22Rv1 (cell line): ENCODE results near the gene TLE3.

Source experiments
- H3K27ac ChIP-seq: fragments of 450-650 bp; 2 replicates; pipeline ENCODE4 v1.5.1; 2017
- ZFX ChIP-seq: fragments of 450-650 bp; IDR thresholded peaks from 2 replicates; pipeline ENCODE4 v1.6.1; 2017; ENCODE audit warnings: antibody characterized with exemption, borderline replicate concordance
- TF ChIP-seq, protein P1 (sequence below): fragments of 450-650 bp; IDR thresholded peaks from 2 replicates; pipeline ENCODE4 v1.5.1; 2017; ENCODE audit warnings: mild to moderate bottlenecking

TLE3 gene

GRCh38 chr15:70087708-70088352, 9.9 kb downstream of the TLE3 start:
- no peak for TF ChIP-seq ZFX
- TF ChIP-seq, protein P1, sequence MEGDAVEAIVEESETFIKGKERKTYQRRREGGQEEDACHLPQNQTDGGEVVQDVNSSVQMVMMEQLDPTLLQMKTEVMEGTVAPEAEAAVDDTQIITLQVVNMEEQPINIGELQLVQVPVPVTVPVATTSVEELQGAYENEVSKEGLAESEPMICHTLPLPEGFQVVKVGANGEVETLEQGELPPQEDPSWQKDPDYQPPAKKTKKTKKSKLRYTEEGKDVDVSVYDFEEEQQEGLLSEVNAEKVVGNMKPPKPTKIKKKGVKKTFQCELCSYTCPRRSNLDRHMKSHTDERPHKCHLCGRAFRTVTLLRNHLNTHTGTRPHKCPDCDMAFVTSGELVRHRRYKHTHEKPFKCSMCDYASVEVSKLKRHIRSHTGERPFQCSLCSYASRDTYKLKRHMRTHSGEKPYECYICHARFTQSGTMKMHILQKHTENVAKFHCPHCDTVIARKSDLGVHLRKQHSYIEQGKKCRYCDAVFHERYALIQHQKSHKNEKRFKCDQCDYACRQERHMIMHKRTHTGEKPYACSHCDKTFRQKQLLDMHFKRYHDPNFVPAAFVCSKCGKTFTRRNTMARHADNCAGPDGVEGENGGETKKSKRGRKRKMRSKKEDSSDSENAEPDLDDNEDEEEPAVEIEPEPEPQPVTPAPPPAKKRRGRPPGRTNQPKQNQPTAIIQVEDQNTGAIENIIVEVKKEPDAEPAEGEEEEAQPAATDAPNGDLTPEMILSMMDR, result no peak
- H3K27ac ChIP-seq, result no peak overlapping the region

DNA sequence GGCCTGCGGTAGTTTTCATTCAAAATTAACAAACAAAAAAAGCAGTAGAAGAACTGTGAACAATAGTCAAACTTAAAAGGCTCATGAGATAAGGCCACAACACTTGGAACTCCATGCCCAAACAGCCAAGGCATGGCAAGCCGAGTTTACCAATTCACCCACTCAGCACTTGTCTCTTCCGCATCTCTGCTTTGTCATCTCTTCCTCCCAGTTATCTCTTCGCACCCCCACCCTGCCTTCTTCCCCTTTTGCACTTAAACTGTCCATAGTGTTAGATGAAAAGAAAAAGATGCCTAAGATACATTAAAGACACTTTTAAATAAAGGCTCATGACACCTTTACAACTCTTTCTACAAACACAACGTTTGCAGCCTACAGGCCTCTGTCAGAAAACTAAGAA, 11.1 kb downstream of the TLE3 start:
- TF ChIP-seq ZFX, result no peak
- TF ChIP-seq, protein P1, result no peak
- no peak overlapping the region for H3K27ac ChIP-seq

- TF ChIP-seq ZFX, result no peak
- TF ChIP-seq, protein P1, result no peak
- H3K27ac ChIP-seq, result no peak overlapping the region
Observed at GRCh38 chr15:70084461-70084860, 13.3 kb downstream of the TLE3 start.

DNA sequence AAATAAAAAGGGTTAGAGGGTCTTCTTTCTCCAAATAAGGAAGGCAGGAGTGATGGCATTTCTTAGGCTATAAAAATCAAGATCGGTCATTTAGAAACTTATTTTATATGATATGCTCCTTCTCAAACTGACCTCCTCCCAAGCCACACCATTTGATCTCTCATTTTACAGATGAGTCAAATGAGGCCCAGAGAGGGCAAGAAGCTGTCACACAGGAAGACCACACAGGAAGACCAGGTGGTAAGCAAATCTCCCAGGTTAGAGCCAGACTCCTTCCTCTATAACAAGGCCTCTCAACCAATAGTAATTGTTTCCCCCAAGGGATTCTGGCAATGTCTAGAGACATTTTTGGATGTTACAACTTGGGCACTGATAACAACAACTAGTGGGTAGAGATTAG, 13.8 kb downstream of the TLE3 start:
- TF ChIP-seq, protein P1, result no peak
- no peak for TF ChIP-seq ZFX

DNA sequence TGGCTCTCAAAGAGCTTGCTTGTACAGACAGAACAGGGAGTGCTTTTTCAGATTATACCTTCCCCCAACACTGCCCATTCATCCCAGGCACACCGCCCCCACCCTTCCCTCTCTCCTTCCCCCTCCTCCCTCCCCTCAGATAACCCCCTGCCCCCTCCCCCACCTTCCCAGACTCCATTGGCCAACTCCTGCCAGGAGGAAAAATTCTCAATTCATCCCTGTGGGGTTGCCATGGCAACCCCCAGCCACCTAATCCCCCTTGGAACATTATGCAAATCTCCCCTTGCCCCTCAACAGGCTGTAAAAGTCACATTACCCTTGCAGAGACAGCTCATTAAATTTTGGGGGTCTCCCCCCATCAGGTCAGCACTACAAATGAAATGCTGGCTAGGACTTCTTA, 14.3 kb downstream of the TLE3 start:
- no peak overlapping the region for H3K27ac ChIP-seq
- no peak for TF ChIP-seq ZFX
- TF ChIP-seq, protein P1, result no peak

More for the DNA sequence above, 13.8 kb downstream of the TLE3 start:
- no peak overlapping the region for H3K27ac ChIP-seq

DNA sequence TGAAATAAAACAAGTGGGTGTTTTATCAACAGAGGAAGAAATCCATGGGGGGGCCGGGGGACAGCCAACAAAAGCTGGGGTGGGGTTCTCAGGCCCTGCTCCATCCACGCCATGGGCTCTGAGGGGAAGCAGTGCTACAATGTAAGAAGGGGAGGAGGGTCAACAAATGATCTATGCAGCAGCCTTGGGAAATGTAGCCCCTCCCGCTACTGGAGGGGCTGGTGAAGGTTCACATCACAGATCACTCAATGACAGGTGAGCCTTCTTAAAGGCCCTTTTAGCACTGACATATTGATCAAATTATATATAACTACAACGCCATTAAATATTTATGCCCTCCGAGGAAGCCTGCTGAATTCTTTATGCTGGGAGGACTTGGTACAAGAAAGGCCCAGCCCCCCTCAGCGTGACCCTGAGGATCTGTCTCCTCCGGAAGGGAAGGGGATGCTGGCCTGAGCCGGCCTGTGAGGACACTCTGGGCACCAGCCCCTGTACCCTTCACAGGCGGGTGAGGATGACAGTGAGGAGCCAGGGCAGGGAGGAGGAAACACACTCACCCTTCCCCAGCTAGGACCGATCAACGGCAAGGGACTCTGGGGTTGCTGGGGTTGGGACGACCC, 15.3 kb downstream of the TLE3 start:
- TF ChIP-seq ZFX, result no peak
- TF ChIP-seq, protein P1, result no peak
- no peak overlapping the region for H3K27ac ChIP-seq

GRCh38 chr15:70081612-70082011, 16.1 kb downstream of the TLE3 start:
- H3K27ac ChIP-seq, result no peak overlapping the region
- no peak for TF ChIP-seq ZFX
- TF ChIP-seq, protein P1, result no peak
